IPS-NIHi11 (cell line): ENCODE data around the gene XXYLT1.

Source experiments
- DNase-seq: peaks from one replicate; pipeline ENCODE4 v3.0.0; 2012; ENCODE audit warnings: mixed read lengths, low spot score

The XXYLT1 gene

DNA sequence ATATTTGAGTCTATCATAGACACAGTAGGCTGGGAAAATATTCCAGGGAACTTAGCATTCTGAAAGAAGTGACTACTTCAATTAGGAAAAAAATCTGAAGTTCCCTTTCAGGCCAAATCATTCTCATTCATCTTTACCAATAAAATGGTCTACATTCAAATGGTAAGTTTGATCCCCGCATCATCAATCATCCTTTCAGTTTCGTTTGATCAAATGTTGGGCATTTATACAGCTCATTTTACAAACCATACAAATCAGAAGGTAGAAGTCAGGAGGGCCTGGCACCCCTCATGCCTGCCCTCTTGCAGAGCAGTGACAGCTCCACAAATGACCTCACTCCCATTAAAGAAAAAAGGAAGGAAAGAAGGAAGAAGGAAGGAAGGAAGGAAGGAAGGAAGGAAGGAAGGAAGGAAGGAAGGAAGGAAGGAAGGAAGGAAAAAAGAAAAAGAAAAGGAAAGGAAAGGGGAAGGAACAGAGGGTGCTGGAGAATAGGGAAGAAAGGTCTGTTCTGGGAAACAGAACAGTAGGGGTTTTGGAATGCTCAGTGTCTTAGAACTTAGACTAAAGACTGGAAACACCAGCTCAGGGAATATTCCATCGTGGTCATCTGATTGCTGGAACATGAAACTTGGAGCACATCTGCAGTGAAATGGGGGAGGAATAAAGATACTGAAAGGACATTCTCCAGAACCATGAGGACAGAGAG is 86.1 kb downstream of the XXYLT1 start:
- no peak for DNase-seq

DNA sequence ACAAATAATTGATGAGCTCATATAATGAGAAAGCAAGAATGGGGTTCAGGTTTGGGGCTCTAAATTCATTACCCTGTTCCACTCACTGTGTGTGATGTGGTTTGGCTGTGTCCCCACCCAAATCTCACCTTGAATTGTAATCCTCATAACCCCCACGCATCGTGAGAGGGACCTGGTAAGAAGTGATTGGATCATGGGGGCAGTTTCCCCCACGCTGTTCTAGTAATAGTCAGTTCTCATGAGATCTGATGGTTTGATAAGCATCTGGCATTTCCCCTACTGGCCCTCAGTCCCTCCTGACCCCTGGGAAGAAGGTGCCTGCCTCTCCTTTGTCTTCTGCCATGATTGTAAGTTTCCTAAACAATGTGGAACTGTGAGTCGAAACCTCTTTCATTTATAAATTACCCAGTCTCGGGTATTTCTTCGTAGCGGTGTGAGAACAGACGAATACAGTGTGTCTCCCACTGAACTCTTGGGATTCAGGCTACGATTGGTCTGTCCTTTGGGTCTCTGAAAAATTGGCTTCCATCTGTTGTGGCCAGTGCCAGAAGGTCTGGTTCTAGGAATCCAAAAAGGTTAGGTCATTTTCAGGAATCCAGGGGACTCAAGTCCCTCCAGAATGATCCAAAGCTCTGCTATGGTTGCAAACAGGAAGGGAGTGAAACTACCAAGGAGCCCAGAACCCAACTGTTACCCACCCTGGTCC is 87.7 kb downstream of the XXYLT1 start:
- no peak for DNase-seq

DNA sequence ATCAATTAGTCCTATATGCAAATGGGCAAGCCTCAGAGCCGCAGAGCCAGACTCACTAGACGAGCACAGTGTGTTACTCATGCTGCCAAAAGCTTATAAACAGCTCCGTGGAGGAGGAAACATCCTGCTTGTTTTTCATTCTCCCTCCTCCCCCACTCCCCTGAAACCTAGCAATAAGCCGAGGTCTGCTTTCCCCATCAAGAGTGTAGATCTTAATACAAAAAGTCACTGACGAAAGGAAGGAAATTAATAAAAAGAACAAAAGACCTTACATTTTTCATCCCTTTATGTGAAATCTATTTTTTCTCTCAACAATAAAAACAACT is 88.5 kb downstream of the XXYLT1 start:
- no peak for DNase-seq

DNA sequence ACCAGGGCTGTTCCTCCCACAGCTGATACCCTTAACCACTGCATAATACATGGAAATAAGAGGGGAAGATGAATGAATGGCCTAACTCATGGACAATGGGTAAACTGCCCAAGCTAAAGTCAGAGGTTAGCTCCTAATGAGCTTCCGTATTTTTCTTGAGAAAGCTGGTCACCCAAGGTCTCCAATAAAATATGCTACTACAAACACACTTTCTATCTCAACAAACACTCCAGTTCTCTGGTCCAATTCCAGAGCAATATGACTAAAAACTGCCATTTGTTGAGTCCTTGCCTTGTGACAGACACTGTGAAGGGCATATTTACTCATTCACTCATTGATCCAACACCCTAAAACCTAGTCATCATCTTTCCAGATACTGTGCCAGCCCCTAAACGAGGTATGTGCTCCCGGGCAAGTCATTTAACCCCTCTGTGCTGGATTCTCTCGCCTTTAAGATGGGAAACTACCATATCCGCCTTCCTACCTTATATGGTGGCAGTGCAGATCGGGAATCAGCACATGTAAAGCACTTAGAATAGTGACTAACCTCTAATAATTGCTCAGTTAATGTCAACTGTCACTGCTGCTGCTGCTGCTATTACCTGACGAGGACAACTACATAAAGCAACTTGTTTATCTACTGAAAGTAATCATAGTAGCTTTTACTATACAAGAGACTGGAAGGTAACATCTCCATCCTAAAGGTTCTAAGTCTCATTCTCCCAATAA is 89.1 kb downstream of the XXYLT1 start:
- DNase-seq = no peak

DNA sequence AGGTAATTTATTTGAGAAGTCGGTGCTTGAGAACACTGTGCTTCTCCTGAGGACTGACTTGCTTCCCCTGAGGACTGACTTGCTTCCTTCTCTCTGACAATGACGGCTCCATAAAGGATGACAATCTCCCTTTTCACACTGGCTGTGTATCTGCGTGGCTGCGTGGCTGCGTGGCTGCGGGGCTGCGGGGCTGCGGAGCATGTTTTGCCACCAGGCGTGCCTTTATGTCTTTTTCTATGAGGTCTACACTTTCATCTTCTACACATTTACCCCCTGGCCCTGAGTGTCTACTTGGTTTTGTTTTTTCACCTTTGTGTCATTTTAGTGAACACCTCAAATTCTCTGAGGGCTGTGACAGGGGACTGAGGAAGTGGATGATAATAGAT is 89.9 kb downstream of the XXYLT1 start:
- DNase-seq = no peak

DNA sequence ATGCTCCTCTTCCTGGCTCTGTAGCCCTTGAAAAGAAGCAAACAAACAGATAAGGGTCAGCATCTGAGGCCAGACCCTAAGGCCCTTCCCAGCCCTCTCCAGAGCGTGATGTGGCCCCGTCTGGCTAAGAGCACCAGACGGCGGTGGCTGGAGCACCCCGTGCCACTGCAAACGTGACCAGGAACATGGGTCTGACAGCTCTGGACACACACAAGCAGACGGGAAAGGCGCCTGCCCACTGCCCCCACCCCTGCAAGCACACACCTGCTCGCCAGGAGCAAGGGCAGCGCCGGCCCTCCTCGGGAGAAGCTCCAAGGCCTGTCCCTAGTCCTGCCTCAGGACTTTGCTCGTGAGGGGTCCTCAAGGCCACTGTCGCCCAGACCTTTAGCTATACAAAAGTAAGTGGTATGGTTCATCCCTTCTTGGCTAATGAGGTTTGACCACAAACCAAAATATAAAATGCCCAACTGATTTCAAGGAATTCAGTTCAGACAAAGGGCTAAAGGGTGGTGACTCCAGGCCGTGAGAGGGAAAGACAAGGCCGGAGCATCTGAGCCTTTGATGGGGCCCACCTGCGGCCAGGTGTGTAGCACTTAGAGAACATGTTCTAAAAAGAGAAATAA is 90.4 kb downstream of the XXYLT1 start:
- no peak for DNase-seq

DNA sequence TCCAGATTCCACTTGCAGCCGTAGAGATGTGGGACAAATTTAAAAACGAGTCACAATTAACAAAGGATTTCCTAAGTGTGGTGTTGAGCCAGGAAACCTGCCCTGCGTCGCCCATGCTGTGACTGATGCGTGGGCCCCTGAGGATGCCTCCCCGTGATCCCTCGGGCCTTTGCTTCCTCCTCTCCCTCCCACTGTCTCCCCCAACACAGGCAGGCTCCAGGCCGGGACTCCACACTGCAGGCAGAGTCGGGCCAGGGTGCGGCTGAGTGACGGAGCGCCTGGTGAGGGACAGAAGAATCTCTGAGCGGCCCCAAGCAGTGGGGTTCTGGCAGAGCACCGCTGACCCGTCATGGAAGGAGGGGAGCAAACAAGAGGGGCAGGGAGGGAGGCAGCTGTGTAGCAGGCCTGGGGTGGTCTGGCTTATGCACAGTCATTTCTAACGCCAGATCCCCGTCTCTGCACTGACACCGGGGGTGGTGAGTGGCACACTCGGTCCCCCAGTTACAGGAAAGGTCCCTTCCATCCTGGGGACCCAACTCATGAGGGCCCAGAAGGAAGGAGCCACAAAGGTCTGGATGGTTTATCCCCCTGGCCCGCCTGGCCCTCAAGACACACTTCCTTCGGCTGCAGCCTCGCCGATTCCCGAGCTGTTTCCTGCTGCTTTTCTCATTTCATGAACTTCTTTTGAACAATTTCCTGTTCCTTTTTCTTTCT is 91.0 kb downstream of the XXYLT1 start:
- DNase-seq = no peak

DNA sequence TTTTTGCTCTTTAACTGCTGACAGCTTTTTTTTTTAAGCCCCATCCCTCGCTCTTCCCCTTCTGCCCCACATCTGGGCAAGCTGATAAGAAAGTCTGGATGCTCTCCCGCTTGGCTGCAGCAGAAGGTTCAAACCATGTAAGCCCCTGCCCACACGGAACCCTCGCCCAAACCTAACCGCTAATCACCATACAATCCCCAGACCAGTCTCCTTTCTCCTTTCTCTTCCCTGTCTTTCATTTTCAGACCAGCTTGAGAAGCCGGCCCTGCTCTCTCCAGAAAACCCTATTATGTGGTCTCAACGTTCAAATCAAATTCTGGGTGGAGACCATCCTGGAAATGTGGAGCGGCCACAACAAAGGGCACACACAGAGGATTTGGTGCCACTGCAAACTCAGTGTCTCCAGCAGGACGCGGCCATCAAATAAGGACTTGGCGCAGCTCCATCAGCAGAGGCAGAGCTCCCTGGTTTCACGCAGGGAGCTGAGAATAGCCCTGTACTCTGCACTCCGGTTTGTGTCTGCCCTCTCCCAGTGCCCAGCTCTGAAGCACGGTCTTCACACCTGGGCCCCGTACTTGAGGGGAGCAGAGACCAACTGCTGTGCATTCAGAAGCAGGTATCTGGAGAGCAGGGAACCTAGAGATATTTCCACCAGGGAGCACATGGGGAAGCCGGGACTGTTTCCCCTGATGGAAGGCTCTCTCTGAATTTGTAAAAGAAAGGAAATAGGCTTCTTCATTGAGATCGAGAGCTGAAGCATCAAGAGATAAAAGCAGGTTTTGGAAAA is 92.6 kb downstream of the XXYLT1 start:
- DNase-seq = no peak

DNA sequence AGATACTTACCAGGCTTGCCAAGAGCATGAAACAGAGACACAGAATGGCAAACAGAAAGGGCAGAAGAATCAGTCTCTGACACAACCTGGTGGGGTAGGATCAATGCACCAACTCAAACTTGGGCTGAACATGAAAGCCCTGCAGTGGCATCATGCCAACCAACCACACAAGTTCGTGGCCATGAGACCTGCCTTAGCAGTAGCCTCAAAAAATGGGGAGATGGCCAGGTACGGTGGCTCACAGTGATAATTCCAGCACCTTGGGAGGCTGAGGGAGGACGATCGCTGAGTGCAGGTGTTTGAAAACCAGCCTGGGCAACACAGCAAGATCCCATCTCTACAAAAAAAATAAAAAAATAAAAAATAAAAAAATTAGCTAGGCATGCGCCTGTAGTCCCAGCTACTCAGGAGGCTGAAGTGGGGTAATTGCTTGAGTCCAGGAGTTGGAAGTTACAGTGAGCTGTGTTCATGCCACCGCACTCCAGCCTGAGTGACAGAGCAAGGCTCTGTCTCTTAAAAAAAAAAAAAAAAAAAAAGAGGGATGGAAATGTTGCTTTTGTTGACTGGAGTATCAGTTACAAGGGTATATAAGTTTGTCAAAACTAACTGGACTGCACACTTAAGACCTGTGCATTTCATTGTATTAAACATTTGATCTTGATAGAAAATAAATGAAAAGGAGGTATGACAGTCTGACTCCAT is 93.4 kb downstream of the XXYLT1 start:
- no peak for DNase-seq

DNA sequence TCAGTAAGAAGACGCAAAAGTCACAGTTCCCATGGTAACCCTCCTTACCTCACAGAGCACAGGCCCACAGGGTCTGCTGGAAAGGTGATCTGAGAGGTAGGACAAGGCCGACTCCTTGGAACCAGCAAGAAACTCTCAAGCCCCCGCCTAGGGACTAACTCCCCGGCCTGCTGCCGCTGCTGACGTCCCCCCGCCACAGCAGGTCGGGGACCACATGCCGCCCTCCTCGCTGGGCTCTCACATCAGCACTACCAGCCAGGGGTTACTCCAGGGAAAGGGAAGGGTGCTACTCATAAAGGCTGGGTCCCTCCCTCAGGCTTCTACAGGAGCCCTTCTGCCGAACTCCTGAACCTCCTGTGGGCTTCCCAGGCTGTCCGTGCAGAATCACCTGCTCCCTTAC is 94.2 kb downstream of the XXYLT1 start:
- DNase-seq = no peak

DNA sequence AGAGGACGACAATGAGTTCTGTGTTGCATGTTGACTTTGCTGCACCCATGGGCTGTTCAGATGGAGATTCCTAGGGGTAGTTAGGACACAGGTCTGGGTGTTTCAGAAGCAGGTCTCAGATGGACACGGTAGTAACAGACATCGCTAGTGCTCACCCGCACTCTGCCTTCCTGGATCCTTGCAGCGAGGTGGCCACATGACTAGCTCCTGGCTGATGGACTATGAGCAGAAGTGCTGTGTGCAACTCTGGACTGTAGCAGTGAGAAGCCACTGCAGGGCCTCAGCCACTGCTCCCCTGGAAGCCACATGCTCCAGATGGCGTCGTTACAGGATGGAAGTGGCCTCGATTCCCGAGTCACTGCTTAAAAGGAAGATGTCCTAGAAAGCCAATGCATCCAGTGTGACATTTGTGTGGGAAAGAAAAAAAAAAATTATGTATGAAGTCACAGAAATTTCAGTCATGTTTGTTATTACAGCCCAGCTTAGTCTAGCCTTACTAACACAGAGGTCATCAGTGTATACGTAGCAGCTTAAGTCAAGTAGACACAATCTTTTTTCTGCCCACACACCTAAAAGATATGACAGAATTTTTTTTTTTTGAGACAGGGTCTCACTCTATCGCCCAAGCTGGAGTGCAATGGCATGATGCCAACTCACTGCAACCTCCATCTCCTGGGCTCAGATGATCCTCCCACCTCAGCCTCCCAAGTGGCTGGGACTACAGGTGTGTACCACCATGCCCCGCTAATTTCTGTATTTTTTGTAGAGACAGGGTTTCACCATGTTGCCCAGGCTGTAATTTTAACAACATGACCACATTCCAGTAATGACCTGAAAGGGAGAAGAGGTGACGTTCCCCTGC is 95.3 kb downstream of the XXYLT1 start:
- no peak for DNase-seq

DNA sequence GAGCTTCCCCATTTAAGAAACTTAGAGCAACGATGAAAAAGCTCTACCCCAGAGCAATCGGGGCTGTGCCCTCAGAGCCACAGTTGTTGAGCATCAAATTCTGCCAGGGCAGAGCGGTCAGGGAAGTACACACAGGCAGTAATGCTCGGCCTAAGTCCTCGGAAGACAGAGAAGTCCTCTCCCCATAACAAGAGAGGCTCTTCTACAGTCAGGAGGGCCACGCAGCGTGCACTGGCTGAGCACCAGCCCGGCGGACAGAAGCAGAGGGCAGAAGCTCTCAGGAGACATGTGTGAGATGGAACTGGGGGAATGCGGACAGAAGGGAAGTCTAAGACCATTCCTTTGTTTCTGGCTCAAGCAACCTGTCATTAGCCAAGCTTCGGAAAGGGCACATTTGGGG is 95.9 kb downstream of the XXYLT1 start:
- DNase-seq = no peak

DNA sequence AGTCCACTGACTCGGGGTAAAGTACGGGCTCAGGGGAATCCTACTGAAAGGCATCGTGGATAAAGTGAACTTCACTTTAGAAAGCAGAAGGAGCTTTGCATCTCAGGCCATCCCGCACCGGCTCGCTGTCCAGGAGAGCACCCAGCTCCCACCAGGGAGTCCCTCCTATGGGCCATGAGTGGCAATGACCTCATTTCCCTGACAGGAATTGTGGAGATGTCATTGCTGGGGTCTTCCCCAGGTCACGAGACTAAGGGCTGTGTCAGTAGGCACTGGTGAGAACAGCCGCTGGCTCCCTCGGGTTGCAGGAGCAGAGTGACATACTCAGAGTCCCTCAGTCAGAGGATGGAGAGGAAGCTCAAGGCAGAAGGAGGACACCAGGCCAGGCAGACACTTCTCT is 97.3 kb downstream of the XXYLT1 start:
- no peak for DNase-seq

DNA sequence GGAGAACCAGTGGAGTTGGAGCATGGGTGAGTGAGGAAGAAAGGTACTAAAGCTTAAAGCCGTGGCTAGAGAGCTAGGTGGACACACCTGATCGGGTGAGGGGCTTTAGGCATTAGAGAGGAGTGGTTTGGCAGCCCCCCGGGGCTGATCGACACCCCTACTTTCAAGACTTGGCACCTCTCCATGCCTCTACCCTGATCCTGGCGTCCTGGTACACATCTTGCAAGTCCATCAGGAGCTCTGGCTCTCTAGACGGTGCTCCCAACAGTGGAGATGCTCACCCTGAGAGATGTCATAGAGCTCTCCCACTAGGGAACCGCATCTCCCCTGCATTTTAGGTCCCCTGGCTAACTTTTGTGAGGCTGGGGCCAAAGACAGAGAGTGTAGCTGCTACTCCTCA is 98.1 kb downstream of the XXYLT1 start:
- DNase-seq = no peak

DNA sequence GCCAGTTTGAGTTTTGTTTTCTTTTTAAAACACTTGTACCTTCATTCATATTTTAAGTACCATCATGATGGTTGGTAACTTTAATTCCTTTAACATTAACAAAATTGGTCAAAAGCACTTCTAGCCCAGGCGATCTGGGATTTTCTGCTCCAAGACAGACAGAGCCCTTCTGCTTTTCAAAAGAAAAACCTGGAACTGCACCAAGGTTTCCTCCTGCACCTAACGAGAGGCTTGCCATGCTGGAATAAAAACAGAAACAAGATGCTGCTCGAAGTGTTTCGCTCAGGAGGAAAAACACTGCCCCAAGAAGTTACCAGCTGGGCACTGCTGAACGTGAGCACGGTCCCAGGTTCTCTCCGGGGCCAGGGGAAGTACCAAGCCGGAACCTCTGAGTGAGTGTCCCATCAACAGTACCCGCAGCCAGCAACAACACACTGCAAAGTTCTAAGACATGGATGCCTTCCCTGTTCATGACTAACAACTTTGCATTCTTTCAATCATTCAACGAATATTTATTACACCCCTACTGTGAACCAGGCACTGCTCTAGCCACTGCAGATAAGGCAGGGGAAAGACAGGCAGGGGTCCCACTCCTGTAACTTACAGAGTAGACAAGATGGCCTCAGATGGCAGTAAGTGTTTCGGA is 98.8 kb downstream of the XXYLT1 start:
- no peak for DNase-seq

DNA sequence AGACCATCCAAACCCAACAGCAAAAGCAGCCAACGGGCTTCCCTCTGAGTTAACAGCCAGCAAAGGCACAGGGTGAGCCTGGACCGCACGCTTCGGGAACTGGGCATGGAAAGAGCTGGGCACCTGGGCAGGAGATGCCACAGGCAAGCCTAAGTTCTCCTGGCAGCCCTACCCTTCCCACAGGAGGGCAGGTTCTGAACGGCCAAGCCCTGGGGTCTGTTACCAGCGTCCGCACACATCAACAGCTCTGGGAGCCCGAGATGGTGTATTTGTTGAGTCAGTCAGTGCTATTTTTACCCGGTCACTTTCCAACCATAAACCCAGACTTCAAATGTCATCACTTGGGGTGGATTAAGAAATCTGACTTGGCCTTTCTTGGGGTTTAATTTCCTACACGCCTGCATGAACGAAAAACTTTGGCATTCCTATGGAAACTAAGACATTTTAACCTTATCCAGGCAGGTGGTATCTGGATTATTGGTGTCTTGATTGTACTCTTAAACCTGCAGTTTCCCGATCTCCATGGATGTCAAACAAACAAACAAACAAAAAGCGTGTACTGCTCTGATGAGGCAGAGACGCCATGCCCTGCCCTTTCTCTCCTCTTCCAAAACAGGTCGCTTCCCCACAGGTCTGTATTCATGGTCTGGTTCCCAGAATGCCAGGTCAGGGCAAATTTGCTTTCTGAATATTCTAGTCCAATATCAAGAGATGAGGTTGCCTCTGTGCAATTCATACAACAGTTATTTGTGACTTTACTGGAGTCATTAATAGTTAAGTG is 99.7 kb downstream of the XXYLT1 start:
- no peak for DNase-seq

DNA sequence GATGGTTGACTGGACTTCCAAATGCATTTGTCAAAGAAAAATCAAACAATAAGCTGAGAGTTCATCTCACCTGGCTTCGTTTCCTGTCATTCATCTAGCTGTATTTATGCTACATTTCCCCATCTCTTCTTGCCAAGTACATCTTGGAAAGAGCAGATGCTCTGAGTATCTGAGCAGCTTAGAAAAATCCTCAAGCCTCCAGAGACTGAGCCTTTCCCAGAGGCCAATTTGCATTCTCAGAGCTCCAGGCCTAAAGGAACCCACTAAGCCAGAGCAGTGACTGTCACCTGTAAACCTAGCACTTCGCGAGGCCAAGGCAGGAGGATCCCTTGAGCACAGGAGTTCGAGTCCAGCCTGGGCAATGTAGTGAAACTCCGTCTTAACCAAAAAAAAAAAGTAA is 100.5 kb downstream of the XXYLT1 start:
- no peak for DNase-seq

DNA sequence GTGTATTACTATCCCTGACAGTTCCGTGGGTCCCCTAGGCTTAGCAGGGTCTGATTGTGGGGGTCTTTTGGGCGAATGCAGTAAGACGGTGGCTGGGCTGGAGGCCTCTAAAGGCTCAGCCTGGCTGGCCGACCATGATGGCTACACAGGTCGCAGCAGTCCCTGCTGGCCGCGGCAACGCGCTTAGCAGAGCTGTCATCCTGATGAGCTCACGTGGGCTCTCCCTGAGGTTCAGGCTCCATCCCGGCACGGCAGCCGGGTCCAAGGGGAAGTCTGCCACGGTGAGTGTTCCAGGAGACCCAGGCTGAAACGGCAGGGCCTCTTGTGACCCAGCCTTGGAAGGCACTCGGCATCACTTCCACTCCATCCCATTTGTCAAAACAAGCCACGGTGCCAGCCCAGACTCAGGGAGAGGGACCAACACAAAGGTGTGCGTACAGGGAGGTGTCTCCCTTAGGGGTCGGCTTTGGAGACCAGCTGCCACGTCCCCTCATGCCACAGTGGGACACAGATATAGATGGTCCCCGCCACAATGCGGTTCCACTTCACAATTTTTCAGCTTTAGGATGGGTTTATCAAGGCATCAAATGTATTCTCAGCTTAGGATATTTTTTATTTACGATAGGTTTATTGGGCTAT is 101.8 kb downstream of the XXYLT1 start:
- no peak for DNase-seq
